Activated CD8-positive, alpha-beta T cell treated with anti-CD3 and anti-CD28 coated beads, Interleukin-2, amount 10 ng/mL, durations not matched to agents 7 days and 5 days (primary cell): Measurements from ENCODE around the gene KCNA5. TPM values are rescaled to one million over a fixed set of nuclear protein-coding genes. Genes with fewer than 3 reads are reported as not detected.

Source experiments
- ATAC-seq: fragments of 150-1000 bp; cut with Tn5 transposase; one replicate; pipeline ENCODE4 v1.10.0; 2021; ENCODE audit warnings: moderate library complexity
- CTCF ChIA-PET: fragments of 350-600 bp; sonication (Branson Sonifier 250); formaldehyde crosslinking; loops from one replicate; lab custom pipeline; 2021; ENCODE audit warnings: antibody characterized with exemption; lab: Charles Lee
- POLR2A ChIA-PET: fragments of 350-600 bp; sonication (Branson Sonifier 250); formaldehyde crosslinking; loops from one replicate; lab custom pipeline; 2021; ENCODE audit warnings: antibody characterized with exemption; lab: Charles Lee
- DNase-seq: peaks from one replicate; pipeline ENCODE4 v3.0.0-alpha.2; 2020
- H3K27ac Mint-ChIP-seq: one replicate; pipeline ENCODE4 v1.8.0; 2021; ENCODE audit warnings: mild to moderate bottlenecking, mixed read lengths
- H3K27me3 Mint-ChIP-seq: one replicate; pipeline ENCODE4 v1.8.0; 2021; ENCODE audit warnings: low read depth, mixed read lengths
- H3K36me3 Mint-ChIP-seq: one replicate; pipeline ENCODE4 v1.8.0; 2021; ENCODE audit warnings: low read depth, mixed read lengths
- H3K4me1 Mint-ChIP-seq: one replicate; pipeline ENCODE4 v1.8.0; 2021; ENCODE audit warnings: low read depth, mixed read lengths
- H3K4me3 Mint-ChIP-seq: one replicate; pipeline ENCODE4 v1.8.0; 2021; ENCODE audit warnings: mild to moderate bottlenecking, mixed read lengths
- H3K9me3 Mint-ChIP-seq: one replicate; pipeline ENCODE4 v1.8.0; 2022; ENCODE audit warnings: mixed read lengths; ENCODE audit not compliant: insufficient read depth
- total RNA-seq, 2 experiments: library from RNA; stranded (reverse); gene quantifications; one replicate each; pipeline ENCODE4 v1.2.3, GENCODE V29; 2021

The KCNA5 gene
- total RNA-seq, 2 experiments from 2014 or later: not detected

- H3K27me3 Mint-ChIP-seq: peaks cover 29% of the 10 kb centered on the region
- ChIA-PET POLR2A (no interaction called here), CTCF (no interaction called here)
- H3K4me1 Mint-ChIP-seq: peaks cover 7% of the 10 kb centered on the region
- H3K36me3 Mint-ChIP-seq: no peaks in the 10 kb centered on the region
- H3K9me3 Mint-ChIP-seq: no peaks in the 10 kb centered on the region
- H3K4me3 Mint-ChIP-seq: no peak overlapping the region
- ATAC-seq (no peak), DNase-seq (no peak)
- no peak overlapping the region for H3K27ac Mint-ChIP-seq
These were observed 3.4 kb downstream of the KCNA5 start for GRCh38 chr12:5047094-5047493.

GRCh38 chr12:5047729-5048128, 4.0 kb downstream of the KCNA5 start:
- CTCF ChIA-PET: no interaction called here
- no peak for DNase-seq

GRCh38 chr12:5050542-5050941, 6.9 kb downstream of the KCNA5 start:
- Mint-ChIP-seq H3K4me3 (no peak overlapping the region), H3K27ac (no peak overlapping the region), H3K36me3 (no peaks in the 10 kb centered on the region), H3K9me3 (no peaks in the 10 kb centered on the region), H3K4me1 (peaks cover 7% of the 10 kb centered on the region), H3K27me3 (peaks cover 10% of the 10 kb centered on the region)
- POLR2A ChIA-PET: no interaction called here
- CTCF ChIA-PET: no interaction called here
- no peak for DNase-seq
- ATAC-seq: no peak

More at GRCh38 chr12:5047729-5048128, 4.0 kb downstream of the KCNA5 start:
- Mint-ChIP-seq H3K36me3 (no peaks in the 10 kb centered on the region), H3K4me3 (no peak overlapping the region), H3K9me3 (no peaks in the 10 kb centered on the region), H3K4me1 (peaks cover 7% of the 10 kb centered on the region), H3K27me3 (peaks cover 24% of the 10 kb centered on the region), H3K27ac (no peak overlapping the region)
- POLR2A ChIA-PET: no interaction called here
- no peak for ATAC-seq

GRCh38 chr12:5051334-5051733, 7.7 kb downstream of the KCNA5 start:
- no peaks in the 10 kb centered on the region for H3K36me3 Mint-ChIP-seq
- peaks cover 7% of the 10 kb centered on the region for H3K4me1 Mint-ChIP-seq
- H3K9me3 Mint-ChIP-seq: no peaks in the 10 kb centered on the region
- H3K27ac Mint-ChIP-seq: no peak overlapping the region
- ChIA-PET CTCF (no interaction called here), POLR2A (no interaction called here)
- ATAC-seq (no peak), DNase-seq (no peak)
- peaks cover 10% of the 10 kb centered on the region for H3K27me3 Mint-ChIP-seq
- H3K4me3 Mint-ChIP-seq: no peak overlapping the region

GRCh38 chr12:5051913-5052312, 8.2 kb downstream of the KCNA5 start:
- Mint-ChIP-seq H3K4me3 (no peak overlapping the region), H3K36me3 (no peaks in the 10 kb centered on the region), H3K27me3 (peaks cover 10% of the 10 kb centered on the region), H3K4me1 (peaks cover 7% of the 10 kb centered on the region), H3K9me3 (no peaks in the 10 kb centered on the region), H3K27ac (no peak overlapping the region)
- ATAC-seq: no peak
- POLR2A ChIA-PET: no interaction called here
- no peak for DNase-seq
- CTCF ChIA-PET: no interaction called here

- POLR2A ChIA-PET: no interaction called here
- peaks cover 10% of the 10 kb centered on the region for H3K27me3 Mint-ChIP-seq
- ATAC-seq (no peak), DNase-seq (no peak)
- H3K4me3 Mint-ChIP-seq: no peak overlapping the region
- no peak overlapping the region for H3K27ac Mint-ChIP-seq
- H3K36me3 Mint-ChIP-seq: no peaks in the 10 kb centered on the region
- peaks cover 7% of the 10 kb centered on the region for H3K4me1 Mint-ChIP-seq
- H3K9me3 Mint-ChIP-seq: no peaks in the 10 kb centered on the region
- CTCF ChIA-PET: no interaction called here
These were observed 8.7 kb downstream of the KCNA5 start for GRCh38 chr12:5052348-5052747.

- H3K9me3 Mint-ChIP-seq: no peaks in the 10 kb centered on the region
- peaks cover 4% of the 10 kb centered on the region for H3K27me3 Mint-ChIP-seq
- POLR2A ChIA-PET: no interaction called here
- DNase-seq (no peak), ATAC-seq (no peak)
- no peak overlapping the region for H3K27ac Mint-ChIP-seq
- H3K4me3 Mint-ChIP-seq: no peak overlapping the region
- CTCF ChIA-PET: interaction anchor here (1.2 kb wide), 1 partner anchor 14 kb away, joined by 3 read pairs; no protein-coding TSS in a partner anchor
- H3K36me3 Mint-ChIP-seq: no peaks in the 10 kb centered on the region
- H3K4me1 Mint-ChIP-seq: no peaks in the 10 kb centered on the region
These were observed 15.7 kb downstream of the KCNA5 start for GRCh38 chr12:5059358-5059757.

- no peak overlapping the region for H3K4me3 Mint-ChIP-seq
- peaks cover 7% of the 10 kb centered on the region for H3K27me3 Mint-ChIP-seq
- CTCF ChIA-PET: no interaction called here
- no peak overlapping the region for H3K27ac Mint-ChIP-seq
- POLR2A ChIA-PET: no interaction called here
- H3K9me3 Mint-ChIP-seq: no peaks in the 10 kb centered on the region
- H3K36me3 Mint-ChIP-seq: no peaks in the 10 kb centered on the region
- no peak for ATAC-seq
- no peak for DNase-seq
- no peaks in the 10 kb centered on the region for H3K4me1 Mint-ChIP-seq
These were observed 17.3 kb downstream of the KCNA5 start for GRCh38 chr12:5060958-5061357.

- no peak for ATAC-seq
- Mint-ChIP-seq H3K4me1 (no peaks in the 10 kb centered on the region), H3K27ac (no peak overlapping the region), H3K27me3 (peaks cover 11% of the 10 kb centered on the region), H3K9me3 (no peaks in the 10 kb centered on the region), H3K4me3 (no peak overlapping the region), H3K36me3 (no peaks in the 10 kb centered on the region)
- POLR2A ChIA-PET: no interaction called here
- no peak for DNase-seq
- CTCF ChIA-PET: no interaction called here
These were observed 19.5 kb downstream of the KCNA5 start for GRCh38 chr12:5063149-5063548.

GRCh38 chr12:5064913-5065490, 21.3 kb downstream of the KCNA5 start:
- Mint-ChIP-seq H3K27ac (no peak overlapping the region), H3K4me3 (no peak overlapping the region), H3K4me1 (no peaks in the 10 kb centered on the region), H3K36me3 (no peaks in the 10 kb centered on the region), H3K9me3 (no peaks in the 10 kb centered on the region), H3K27me3 (peaks cover 14% of the 10 kb centered on the region)
- ATAC-seq (no peak), DNase-seq (no peak)
- ChIA-PET POLR2A (no interaction called here), CTCF (interaction anchor here (1.5 kb wide), 1 partner anchor 12 kb away, joined by 3 read pairs; no protein-coding TSS in a partner anchor)

- Mint-ChIP-seq H3K36me3 (no peaks in the 10 kb centered on the region), H3K4me1 (no peaks in the 10 kb centered on the region), H3K27me3 (peaks cover 14% of the 10 kb centered on the region), H3K27ac (no peak overlapping the region), H3K4me3 (no peak overlapping the region), H3K9me3 (no peaks in the 10 kb centered on the region)
- no peak for DNase-seq
- ChIA-PET POLR2A (no interaction called here), CTCF (no interaction called here)
- no peak for ATAC-seq
These were observed 22.6 kb downstream of the KCNA5 start for GRCh38 chr12:5066251-5066650.

GRCh38 chr12:5068126-5068525, 24.4 kb downstream of the KCNA5 start:
- H3K27me3 Mint-ChIP-seq: peaks cover 10% of the 10 kb centered on the region
- no peaks in the 10 kb centered on the region for H3K9me3 Mint-ChIP-seq
- H3K36me3 Mint-ChIP-seq: no peaks in the 10 kb centered on the region
- H3K4me1 Mint-ChIP-seq: no peaks in the 10 kb centered on the region
- ATAC-seq: no peak
- no peak overlapping the region for H3K27ac Mint-ChIP-seq
- ChIA-PET CTCF (interaction anchor here (1.1 to 1.5 kb wide), 2 partner anchors 13 to 15 kb away, joined by 3 to 4 read pairs; no protein-coding TSS in a partner anchor), POLR2A (no interaction called here)
- no peak for DNase-seq
- H3K4me3 Mint-ChIP-seq: no peak overlapping the region

- H3K4me1 Mint-ChIP-seq: no peaks in the 10 kb centered on the region
- peaks cover 10% of the 10 kb centered on the region for H3K27me3 Mint-ChIP-seq
- ChIA-PET CTCF (interaction anchor here (1.1 to 1.5 kb wide), 2 partner anchors 13 to 15 kb away, joined by 3 to 4 read pairs; no protein-coding TSS in a partner anchor), POLR2A (no interaction called here)
- ATAC-seq: no peak
- no peaks in the 10 kb centered on the region for H3K36me3 Mint-ChIP-seq
- DNase-seq: no peak
- no peaks in the 10 kb centered on the region for H3K9me3 Mint-ChIP-seq
- no peak overlapping the region for H3K27ac Mint-ChIP-seq
- no peak overlapping the region for H3K4me3 Mint-ChIP-seq
These were observed 24.9 kb downstream of the KCNA5 start for GRCh38 chr12:5068619-5069018.
